Right lobe of liver (tissue), 6 donors: ENCODE measurements around the gene GRID2IP. TPM values are rescaled to one million over a fixed set of nuclear protein-coding genes. Genes with fewer than 3 reads are reported as not detected.
A peak's percentile ranks its signal among the peaks of the same experiment; 100 is the strongest.

Experiments
- ATAC-seq, 4 donors: fragments of 200-7000 bp; cut with Tn5 transposase; one replicate each; pipeline ENCODE4 v1.9.1; 2020; ENCODE audit warnings: mild to moderate bottlenecking in 4 of 4, moderate library complexity in 4 of 4
- DNase-seq, 3 donors: peaks; one replicate each; pipeline ENCODE4 v3.0.0-alpha.2; 2020
- H3K27ac ChIP-seq, 3 donors: fragments of 200-600 bp; one replicate each; pipeline ENCODE4 v1.8.0; 2022
- H3K27me3 ChIP-seq, 2 donors: fragments of 200-600 bp; one replicate each; pipeline ENCODE4 v1.8.0; 2022
- H3K36me3 ChIP-seq, 4 donors: fragments of 200-600 bp; sonication (generic) in 1 of 4; one replicate each; pipeline versions ENCODE4 v1.5.1 to v1.8.0; 2017 to 2022; ENCODE audit warnings: control low read depth in 1 of 4
- H3K4me1 ChIP-seq, 4 donors: fragments of 200-600 bp; sonication (generic) in 1 of 4; one replicate each; pipeline versions ENCODE4 v1.5.1 to v1.8.0; 2017 to 2022; ENCODE audit warnings: control low read depth in 1 of 4
- H3K4me3 ChIP-seq, 3 donors: fragments of 200-600 bp; one replicate each; pipeline ENCODE4 v1.8.0; 2022
- H3K9me3 ChIP-seq, 4 donors: fragments of 200-600 bp; sonication (generic) in 1 of 4; one replicate each; pipeline versions ENCODE4 v1.5.1 to v1.8.0; 2017 to 2022; ENCODE audit warnings: control low read depth in 1 of 4
- POLR2A ChIP-seq: fragments of 450-650 bp; IDR thresholded peaks from one replicate; pipeline ENCODE4 v1.6.1; 2017; ENCODE audit warnings: antibody characterized with exemption, mild to moderate bottlenecking
- WGBS: methylation state at CpG from one replicate; pipeline ENCODE4 v1.1.6; 2018; ENCODE audit warnings: low coverage, low lambda C conversion rate; ENCODE audit not compliant: insufficient coverage; ENCODE audit errors: missing lambda C conversion rate; 5-methylcytosine and 5-hydroxymethylcytosine counted together
- intact Hi-C, 2 donors: fragments of 100-400 bp; cut with DNase I; formaldehyde crosslinking; loops; one replicate each; pipeline versions ENCODE4 v1.11.2 to v1.14.1; 2022
- total RNA-seq, 6 experiments: library from RNA; depleted of rRNA in 2 of 6; stranded (reverse); fragments of >200 nt in 2 of 6; fragmentation: NEBNext Ultra II Directional in 3 of 6; extraction: Animal tissue kit (Norgen Biotek cat#: 25700) in 3 of 6; gene quantifications; one replicate each; pipeline versions ENCODE4 v1.1.0 to v1.2.4, GENCODE V29; 2016 to 2023
- TF ChIP-seq, protein P1 (sequence below), 4 donors: fragments of 200-600 bp in 3 of 4; fragments of 450-650 bp in 1 of 4; IDR thresholded peaks; one replicate each; pipeline versions ENCODE4 v1.5.1 to v1.8.0; 2016 to 2022; ENCODE audit warnings: antibody characterized with exemption in 4 of 4, mild to moderate bottlenecking in 2 of 4
- donor health status: DM: no; HTN: yes; CAD: no.
- donor health status: DM: no; HTN: no; CAD: no.
- donor health status: DM: no; HTN: no; CAD: no.
- donor health status: DM: no; HTN: yes; CAD: no.
- donor health status: DM: no; HTN: yes; CAD: no.

GRID2IP gene
- total RNA-seq, 6 experiments from 2014 or later: 0.05 to 0.07 TPM; not detected in 4

GRCh38 chr7:6482743-6483119 is 68.5 kb downstream of the GRID2IP start:
- no peaks in the 10 kb centered on the region for H3K27me3 ChIP-seq
- H3K27ac ChIP-seq: peak overlapping the region; percentile 86 to 94 (median 89)
- H3K4me1 ChIP-seq: peaks cover 0 to 45% (median 27%) of the 10 kb centered on the region in 4 donors
- 17% methylated on average over 6 of the region's 6 CpGs for WGBS
- H3K4me3 ChIP-seq: peak overlapping the region; percentile 93 to 97 (median 96)
- peaks cover 0 to 4% (median 0%) of the 10 kb centered on the region in 4 donors for H3K36me3 ChIP-seq
- no peak for DNase-seq
- no peak for TF ChIP-seq POLR2A
- TF ChIP-seq, protein P1, sequence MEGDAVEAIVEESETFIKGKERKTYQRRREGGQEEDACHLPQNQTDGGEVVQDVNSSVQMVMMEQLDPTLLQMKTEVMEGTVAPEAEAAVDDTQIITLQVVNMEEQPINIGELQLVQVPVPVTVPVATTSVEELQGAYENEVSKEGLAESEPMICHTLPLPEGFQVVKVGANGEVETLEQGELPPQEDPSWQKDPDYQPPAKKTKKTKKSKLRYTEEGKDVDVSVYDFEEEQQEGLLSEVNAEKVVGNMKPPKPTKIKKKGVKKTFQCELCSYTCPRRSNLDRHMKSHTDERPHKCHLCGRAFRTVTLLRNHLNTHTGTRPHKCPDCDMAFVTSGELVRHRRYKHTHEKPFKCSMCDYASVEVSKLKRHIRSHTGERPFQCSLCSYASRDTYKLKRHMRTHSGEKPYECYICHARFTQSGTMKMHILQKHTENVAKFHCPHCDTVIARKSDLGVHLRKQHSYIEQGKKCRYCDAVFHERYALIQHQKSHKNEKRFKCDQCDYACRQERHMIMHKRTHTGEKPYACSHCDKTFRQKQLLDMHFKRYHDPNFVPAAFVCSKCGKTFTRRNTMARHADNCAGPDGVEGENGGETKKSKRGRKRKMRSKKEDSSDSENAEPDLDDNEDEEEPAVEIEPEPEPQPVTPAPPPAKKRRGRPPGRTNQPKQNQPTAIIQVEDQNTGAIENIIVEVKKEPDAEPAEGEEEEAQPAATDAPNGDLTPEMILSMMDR (IDR thresholded peaks at IDR 0.05): no peak
- H3K9me3 ChIP-seq: no peaks in the 10 kb centered on the region
- peak; percentile 1 to 7 (median 3) for ATAC-seq
- intact Hi-C loops: no loop called here

GRCh38 chr7:6482307-6482706 is 69.0 kb downstream of the GRID2IP start:
- Histone ChIP-seq H3K9me3 (no peaks in the 10 kb centered on the region), H3K4me3 (peak overlapping the region; percentile 93 to 97 (median 96)), H3K27me3 (no peaks in the 10 kb centered on the region), H3K27ac (peak overlapping the region in 2 of 3 donors; percentile 86 to 89), H3K4me1 (peaks cover 0 to 48% (median 29%) of the 10 kb centered on the region in 4 donors), H3K36me3 (peaks cover 0 to 4% (median 0%) of the 10 kb centered on the region in 4 donors)
- DNase-seq: no peak
- ATAC-seq: peak; percentile 49 to 67 (median 55)
- TF ChIP-seq, protein P1 (IDR thresholded peaks at IDR 0.05): no peak
- TF ChIP-seq POLR2A: no peak
- intact Hi-C loops: no loop called here
- WGBS: 18% methylated on average over 4 of the region's 4 CpGs

DNA sequence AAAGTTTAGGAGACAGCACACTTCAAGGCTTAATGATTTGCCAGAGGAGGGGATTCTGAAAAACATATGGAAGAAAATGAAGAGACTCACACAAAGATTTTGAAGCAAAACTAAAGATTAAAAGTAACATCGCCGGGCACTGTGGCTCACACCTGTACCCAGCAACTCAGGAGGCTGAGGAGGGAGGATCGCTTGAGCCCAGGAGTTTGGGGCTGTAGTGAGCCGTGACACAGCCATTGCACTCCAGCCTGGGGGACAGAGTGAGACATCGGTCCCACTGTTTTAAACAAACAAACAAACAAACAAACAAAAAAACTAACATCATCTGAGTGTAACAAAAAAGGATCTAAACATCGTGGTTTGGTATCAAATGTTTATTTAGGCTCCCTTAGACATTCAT is 69.8 kb downstream of the GRID2IP start:
- no peaks in the 10 kb centered on the region for H3K27me3 ChIP-seq
- H3K36me3 ChIP-seq: peaks cover 0 to 4% (median 0%) of the 10 kb centered on the region in 4 donors
- DNase-seq (no peak), ATAC-seq (no peak)
- intact Hi-C loops: no loop called here
- H3K4me1 ChIP-seq: peaks cover 0 to 57% (median 33%) of the 10 kb centered on the region in 4 donors
- peak overlapping the region in 2 of 3 donors; percentile 7 to 89 for H3K27ac ChIP-seq
- peak overlapping the region in 2 of 3 donors; percentile 28 to 96 for H3K4me3 ChIP-seq
- H3K9me3 ChIP-seq: no peaks in the 10 kb centered on the region
- TF ChIP-seq POLR2A: no peak
- TF ChIP-seq, protein P1 (IDR thresholded peaks at IDR 0.05): no peak
- 44% methylated on average over 5 of the region's 6 CpGs for WGBS

DNA sequence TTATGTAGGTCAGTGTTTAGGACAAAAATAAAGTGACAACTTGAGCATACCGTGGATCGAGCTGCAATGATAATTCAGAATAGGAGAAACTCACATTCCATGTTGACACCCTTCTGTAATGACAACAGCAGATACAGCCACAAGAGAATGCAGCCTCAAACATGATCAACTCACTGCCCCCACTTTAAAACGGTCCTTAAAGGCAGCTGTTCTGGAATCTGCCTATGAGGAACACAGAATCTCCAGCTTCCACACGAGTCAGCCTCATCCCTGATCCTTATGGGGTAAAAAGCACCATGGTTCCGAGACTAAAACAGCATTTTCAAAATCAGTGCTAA is 71.0 kb downstream of the GRID2IP start:
- DNase-seq: no peak
- TF ChIP-seq POLR2A: no peak
- TF ChIP-seq, protein P1 (IDR thresholded peaks at IDR 0.05): no peak
- Histone ChIP-seq H3K4me3 (no peak overlapping the region), H3K27me3 (no peaks in the 10 kb centered on the region), H3K4me1 (peaks cover 0 to 63% (median 37%) of the 10 kb centered on the region in 4 donors), H3K27ac (peak overlapping the region in 2 of 3 donors; percentile 7 to 89), H3K9me3 (no peaks in the 10 kb centered on the region), H3K36me3 (peaks cover 0 to 5% (median 0%) of the 10 kb centered on the region in 4 donors)
- WGBS: 15% methylated on average over 5 of the region's 5 CpGs
- no peak for ATAC-seq
- intact Hi-C loops: no loop called here

GRCh38 chr7:6479067-6479466 is 72.2 kb downstream of the GRID2IP start:
- DNase-seq: no peak
- Histone ChIP-seq H3K4me1 (peaks cover 0 to 58% (median 34%) of the 10 kb centered on the region in 4 donors), H3K36me3 (peaks cover 0 to 18% (median 2%) of the 10 kb centered on the region in 4 donors), H3K27ac (peak overlapping the region in 1 of 3 donors; percentile 6), H3K9me3 (no peaks in the 10 kb centered on the region), H3K4me3 (no peak overlapping the region), H3K27me3 (no peaks in the 10 kb centered on the region)
- TF ChIP-seq, protein P1 (IDR thresholded peaks at IDR 0.05): no peak
- no peak for TF ChIP-seq POLR2A
- no peak for ATAC-seq
- WGBS: 68% methylated on average over 8 of the region's 8 CpGs
- intact Hi-C loops: no loop called here
